ENCODE data around the gene PID1.

- no peak for TF ChIP-seq CTCF (IDR thresholded peaks at IDR 0.05)
- no peak for TF ChIP-seq EP300 (IDR thresholded peaks at IDR 0.05; ENCODE audit: borderline replicate concordance in 1 of 2, low read depth in 1 of 2, low read length in 1 of 2)
Measured at GRCh38 chr2:228987441-228988155, 283.5 kb downstream of the PID1 start.
